ENCODE results near the gene OR56A3. TPM values are rescaled to one million over a fixed set of nuclear protein-coding genes. Genes with fewer than 3 reads are reported as not detected.

Gene OR56A3
- total RNA-seq, 4 donors from 2014 or later = not detected

DNA sequence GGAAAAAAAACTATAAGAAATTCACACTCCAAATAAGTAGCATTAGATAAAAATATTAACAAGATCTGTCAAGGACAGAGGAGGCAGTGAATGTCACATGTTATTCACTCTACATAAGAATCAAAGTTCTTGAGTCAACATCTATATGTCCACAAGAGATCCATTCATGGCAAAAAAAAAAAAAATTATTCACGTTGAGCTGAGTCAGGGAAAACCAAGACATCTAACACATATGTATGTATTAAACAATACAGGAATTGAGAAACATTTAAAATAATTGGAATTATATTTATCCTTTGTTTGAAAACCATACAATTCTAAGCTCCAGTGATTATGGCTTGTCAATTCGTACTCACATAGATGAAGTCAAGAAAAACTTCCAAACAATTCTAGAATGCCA is 24.9 kb downstream of the OR56A3 start:
- in situ Hi-C loops (cut with MboI; ENCODE audit: low sequenced_read_pairs in 4 of 4) = no loop called here
- DNase-seq (no peak), ATAC-seq (no peak)
- Histone ChIP-seq H3K27me3 (no peaks in the 10 kb centered on the region), H3K9me3 (no peaks in the 10 kb centered on the region), H3K27ac (no peak overlapping the region), H3K4me3 (no peak overlapping the region), H3K4me1 (no peaks in the 10 kb centered on the region), H3K36me3 (no peaks in the 10 kb centered on the region)
- TF ChIP-seq, protein P1, sequence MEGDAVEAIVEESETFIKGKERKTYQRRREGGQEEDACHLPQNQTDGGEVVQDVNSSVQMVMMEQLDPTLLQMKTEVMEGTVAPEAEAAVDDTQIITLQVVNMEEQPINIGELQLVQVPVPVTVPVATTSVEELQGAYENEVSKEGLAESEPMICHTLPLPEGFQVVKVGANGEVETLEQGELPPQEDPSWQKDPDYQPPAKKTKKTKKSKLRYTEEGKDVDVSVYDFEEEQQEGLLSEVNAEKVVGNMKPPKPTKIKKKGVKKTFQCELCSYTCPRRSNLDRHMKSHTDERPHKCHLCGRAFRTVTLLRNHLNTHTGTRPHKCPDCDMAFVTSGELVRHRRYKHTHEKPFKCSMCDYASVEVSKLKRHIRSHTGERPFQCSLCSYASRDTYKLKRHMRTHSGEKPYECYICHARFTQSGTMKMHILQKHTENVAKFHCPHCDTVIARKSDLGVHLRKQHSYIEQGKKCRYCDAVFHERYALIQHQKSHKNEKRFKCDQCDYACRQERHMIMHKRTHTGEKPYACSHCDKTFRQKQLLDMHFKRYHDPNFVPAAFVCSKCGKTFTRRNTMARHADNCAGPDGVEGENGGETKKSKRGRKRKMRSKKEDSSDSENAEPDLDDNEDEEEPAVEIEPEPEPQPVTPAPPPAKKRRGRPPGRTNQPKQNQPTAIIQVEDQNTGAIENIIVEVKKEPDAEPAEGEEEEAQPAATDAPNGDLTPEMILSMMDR (IDR thresholded peaks at IDR 0.05 in 4 of 5, conservative IDR thresholded peaks at IDR 0.05 in 1 of 5) = no peak
- TF ChIP-seq POLR2A (IDR thresholded peaks at IDR 0.05) = no peak
- intact Hi-C loops (cut with DNase I; ENCODE audit: low total_unique reads) = no loop called here

DNA sequence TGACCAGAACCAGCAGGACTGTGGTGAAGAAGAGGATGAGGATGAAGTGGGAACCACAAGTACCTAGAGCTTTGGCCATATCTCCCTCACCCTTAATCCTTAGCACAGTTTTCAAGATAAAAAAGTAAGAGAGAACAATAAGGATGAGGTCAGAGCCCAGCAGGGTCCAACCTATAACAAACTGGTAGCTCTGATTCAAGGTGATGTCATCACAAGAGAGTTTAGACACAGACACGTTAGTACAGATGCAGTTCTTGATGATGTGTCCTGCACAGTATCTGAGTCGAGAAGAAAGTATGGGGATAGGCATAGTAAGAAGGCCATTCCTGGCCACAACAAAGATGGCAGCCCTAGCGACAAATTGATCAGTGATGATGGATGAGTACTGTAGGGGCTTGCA is 25.7 kb downstream of the OR56A3 start:
- no peak overlapping the region for H3K4me3 ChIP-seq
- TF ChIP-seq POLR2A (IDR thresholded peaks at IDR 0.05) = no peak
- TF ChIP-seq, protein P1 (IDR thresholded peaks at IDR 0.05 in 4 of 5, conservative IDR thresholded peaks at IDR 0.05 in 1 of 5) = no peak
- no peaks in the 10 kb centered on the region for H3K27me3 ChIP-seq
- H3K36me3 ChIP-seq = no peaks in the 10 kb centered on the region
- no peak overlapping the region for H3K27ac ChIP-seq
- no peaks in the 10 kb centered on the region for H3K4me1 ChIP-seq
- intact Hi-C loops (cut with DNase I; ENCODE audit: low total_unique reads) = no loop called here
- no peaks in the 10 kb centered on the region for H3K9me3 ChIP-seq
- no peak for DNase-seq
- ATAC-seq = no peak
- in situ Hi-C loops (cut with MboI; ENCODE audit: low sequenced_read_pairs in 4 of 4) = no loop called here

DNA sequence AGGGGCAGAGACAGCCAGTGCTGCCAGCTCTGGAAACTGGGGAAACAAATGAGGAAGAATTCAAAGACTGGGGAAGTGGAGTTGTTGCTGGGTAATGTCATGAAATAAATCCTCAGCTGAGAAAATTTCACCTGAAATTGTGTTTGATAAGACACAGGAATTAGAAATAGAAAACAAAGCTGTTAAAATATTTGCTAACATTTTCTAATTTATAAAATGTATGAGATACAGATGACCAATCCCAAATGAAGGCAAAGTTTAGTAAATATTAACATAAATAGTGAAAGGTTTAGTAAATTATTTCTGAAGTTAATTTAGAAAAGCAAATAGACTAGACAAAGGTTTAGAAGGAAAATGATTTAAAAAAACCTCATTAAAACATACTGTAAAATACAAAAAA is 26.3 kb downstream of the OR56A3 start, which contains the start of gene OR56A5:
OR56A5 (minus strand) TSS at position 101 of the 400 bp plus-strand sequence; CDS start at position 101, 0 bp downstream.
- no peak within 1 kb of the TSS for H3K27ac ChIP-seq
- in situ Hi-C loops (cut with MboI; ENCODE audit: low sequenced_read_pairs in 4 of 4) (no loop called here), intact Hi-C loops (cut with DNase I; ENCODE audit: low total_unique reads) (no loop called here)
- no peaks in the 10 kb centered on the region for H3K36me3 ChIP-seq
- H3K4me1 ChIP-seq = no peaks in the 10 kb centered on the region
- no peak for DNase-seq
- TF ChIP-seq, protein P1 (IDR thresholded peaks at IDR 0.05 in 4 of 5, conservative IDR thresholded peaks at IDR 0.05 in 1 of 5) = no peak
- TF ChIP-seq POLR2A (IDR thresholded peaks at IDR 0.05) = no peak
- H3K4me3 ChIP-seq = no peak within 1 kb of the TSS
- no peaks in the 10 kb centered on the region for H3K27me3 ChIP-seq
- ATAC-seq = no peak
- H3K9me3 ChIP-seq = no peaks in the 10 kb centered on the region

DNA sequence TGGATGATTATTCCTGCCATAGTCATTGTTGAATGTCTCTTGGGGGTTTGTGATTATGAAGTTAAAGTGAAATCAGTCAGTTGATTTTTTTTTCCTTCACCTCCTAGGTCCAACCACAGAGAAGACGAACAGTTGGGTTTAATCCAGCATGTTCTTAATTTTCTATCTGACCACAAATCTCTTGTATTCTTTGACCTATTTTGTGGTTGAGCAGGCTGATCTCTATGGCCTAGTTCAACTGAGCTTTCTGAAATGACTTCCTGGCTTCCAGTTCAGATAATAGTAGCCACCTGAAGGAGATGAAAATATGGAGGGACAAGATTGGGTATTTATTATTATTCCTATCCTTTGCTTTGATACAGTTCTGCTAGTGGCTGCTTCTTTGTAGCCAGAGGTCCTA is 31.5 kb downstream of the OR56A3 start:
- intact Hi-C loops (cut with DNase I; ENCODE audit: low total_unique reads) (no loop called here), in situ Hi-C loops (cut with MboI; ENCODE audit: low sequenced_read_pairs in 4 of 4) (no loop called here)
- no peaks in the 10 kb centered on the region for H3K27me3 ChIP-seq
- ATAC-seq (no peak), DNase-seq (no peak)
- no peak overlapping the region for H3K4me3 ChIP-seq
- H3K4me1 ChIP-seq = no peaks in the 10 kb centered on the region
- H3K9me3 ChIP-seq = no peaks in the 10 kb centered on the region
- no peak for TF ChIP-seq POLR2A (IDR thresholded peaks at IDR 0.05)
- TF ChIP-seq, protein P1 (IDR thresholded peaks at IDR 0.05 in 4 of 5, conservative IDR thresholded peaks at IDR 0.05 in 1 of 5) = no peak
- no peaks in the 10 kb centered on the region for H3K36me3 ChIP-seq
- H3K27ac ChIP-seq = no peak overlapping the region

DNA sequence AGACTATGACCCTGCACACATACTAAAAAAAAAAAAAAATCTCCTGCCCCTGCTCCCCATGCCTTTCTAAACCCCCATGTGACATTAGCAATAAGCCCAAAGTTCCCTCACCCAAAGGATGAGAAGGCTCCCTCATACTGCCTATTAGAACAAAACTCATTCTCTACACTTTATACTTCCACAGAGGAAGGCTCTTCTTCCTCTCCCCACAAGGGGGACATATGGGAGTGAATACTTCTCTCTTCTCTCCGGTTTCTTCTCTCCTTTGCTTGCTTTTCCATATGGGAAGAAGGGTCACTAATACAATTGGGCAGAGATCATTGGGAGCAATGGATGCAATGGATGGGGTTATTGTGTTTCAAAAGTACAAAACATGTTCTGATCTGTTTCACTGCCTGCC is 41.4 kb downstream of the OR56A3 start:
- no peaks in the 10 kb centered on the region for H3K27me3 ChIP-seq
- no peak overlapping the region for H3K4me3 ChIP-seq
- DNase-seq (no peak), ATAC-seq (no peak)
- intact Hi-C loops (cut with DNase I; ENCODE audit: low total_unique reads) = no loop called here
- in situ Hi-C loops (cut with MboI; ENCODE audit: low sequenced_read_pairs in 4 of 4) = no loop called here
- H3K4me1 ChIP-seq = no peaks in the 10 kb centered on the region
- no peaks in the 10 kb centered on the region for H3K9me3 ChIP-seq
- H3K27ac ChIP-seq = no peak overlapping the region
- H3K36me3 ChIP-seq = no peaks in the 10 kb centered on the region
- TF ChIP-seq POLR2A (IDR thresholded peaks at IDR 0.05) = no peak
- TF ChIP-seq, protein P1 (IDR thresholded peaks at IDR 0.05 in 4 of 5, conservative IDR thresholded peaks at IDR 0.05 in 1 of 5) = no peak
